ENCODE data around the gene SFXN5.

The SFXN5 gene

GRCh38 chr2:72973566-72974435 lies 97.7 kb downstream of the SFXN5 start:
- peak; percentile 62 for DNase-seq (ENCODE audit: low spot score)

GRCh38 chr2:72973137-72973535 lies 98.4 kb downstream of the SFXN5 start:
- DNase-seq (ENCODE audit: low spot score), result no peak

GRCh38 chr2:72972352-72973136 lies 99.0 kb downstream of the SFXN5 start:
- no peak for DNase-seq (ENCODE audit: low spot score)

GRCh38 chr2:72971036-72971435 lies 100.5 kb downstream of the SFXN5 start:
- DNase-seq (ENCODE audit: low spot score), result no peak

GRCh38 chr2:72969706-72970105 lies 101.8 kb downstream of the SFXN5 start:
- no peak for DNase-seq (ENCODE audit: low spot score)

- no peak for DNase-seq (ENCODE audit: low spot score)
Measured at GRCh38 chr2:72968286-72968685, 103.2 kb downstream of the SFXN5 start.

GRCh38 chr2:72965770-72966450 lies 105.6 kb downstream of the SFXN5 start:
- DNase-seq (ENCODE audit: low spot score), result no peak

GRCh38 chr2:72965016-72965415 lies 106.5 kb downstream of the SFXN5 start:
- no peak for DNase-seq (ENCODE audit: low spot score)

GRCh38 chr2:72964146-72964525 lies 107.4 kb downstream of the SFXN5 start:
- DNase-seq (ENCODE audit: low spot score), result no peak

- no peak for DNase-seq (ENCODE audit: low spot score)
Measured at GRCh38 chr2:72963423-72964145, 107.9 kb downstream of the SFXN5 start.

- DNase-seq (ENCODE audit: low spot score), result no peak
Measured at GRCh38 chr2:72962911-72963310, 108.6 kb downstream of the SFXN5 start.

- DNase-seq (ENCODE audit: low spot score), result no peak
Measured at GRCh38 chr2:72961853-72962468, 109.6 kb downstream of the SFXN5 start.

- DNase-seq (ENCODE audit: low spot score), result no peak
Measured at GRCh38 chr2:72961036-72961720, 110.3 kb downstream of the SFXN5 start.

GRCh38 chr2:72959995-72960981 lies 111.2 kb downstream of the SFXN5 start:
- DNase-seq (ENCODE audit: low spot score), result no peak

- DNase-seq (ENCODE audit: low spot score), result no peak
Measured at GRCh38 chr2:72959554-72959953, 112.0 kb downstream of the SFXN5 start.

GRCh38 chr2:72958542-72959385 lies 112.7 kb downstream of the SFXN5 start:
- no peak for DNase-seq (ENCODE audit: low spot score)

- peak; percentile 63 for DNase-seq (ENCODE audit: low spot score)
Measured at GRCh38 chr2:72956936-72957335, 114.6 kb downstream of the SFXN5 start.

GRCh38 chr2:72956050-72956395 lies 115.5 kb downstream of the SFXN5 start:
- no peak for DNase-seq (ENCODE audit: low spot score)
